GM12878 (cell line): ENCODE results near the gene THAP9. TPM values are rescaled to one million over a fixed set of nuclear protein-coding genes. Genes with fewer than 3 reads are reported as not detected.

Experiments
- BCLAF1 ChIP-seq: fragments of 450-650 bp; IDR thresholded peaks from 2 replicates; pipeline ENCODE4 v1.6.1; 2017; ENCODE audit warnings: antibody characterized with exemption, mild to moderate bottlenecking, moderate library complexity
- ELK1 ChIP-seq: IDR thresholded peaks from 2 replicates; pipeline ENCODE4 v1.6.1; 2012; ENCODE audit warnings: low read depth, low read length, improper control_type of control experiment
- GATAD2B ChIP-seq: fragments of 450-650 bp; conservative IDR thresholded peaks from 2 replicates; pipeline ENCODE4 v1.6.1; 2017; ENCODE audit warnings: low read depth, mild to moderate bottlenecking, moderate library complexity
- HSF1 ChIP-seq: fragments of 150-350 bp; IDR thresholded peaks from 2 replicates; pipeline ENCODE4 v1.6.1; 2014; ENCODE audit warnings: mild to moderate bottlenecking, low read depth, low read length
- IRF5 ChIP-seq: fragments of 450-650 bp; IDR thresholded peaks from 2 replicates; pipeline ENCODE4 v1.6.1; 2017; ENCODE audit warnings: borderline replicate concordance
- MEF2B ChIP-seq: fragments of 450-650 bp; IDR thresholded peaks from 2 replicates; pipeline ENCODE4 v1.6.1; 2018; ENCODE audit warnings: mild to moderate bottlenecking, moderate library complexity; ENCODE audit not compliant: partially characterized antibody, poor library complexity, severe bottlenecking
- NBN ChIP-seq: fragments of 450-650 bp; IDR thresholded peaks from 2 replicates; pipeline ENCODE4 v1.6.1; 2016
- NFXL1 ChIP-seq: fragments of 450-650 bp; IDR thresholded peaks from 2 replicates; pipeline ENCODE4 v1.6.1; 2017; ENCODE audit warnings: antibody characterized with exemption, mild to moderate bottlenecking, borderline replicate concordance
- NR2C2 ChIP-seq: IDR thresholded peaks from 2 replicates; pipeline ENCODE4 v1.6.1; 2011; ENCODE audit warnings: borderline replicate concordance, low read depth; ENCODE audit not compliant: control insufficient read depth, insufficient read length
- SREBF1 ChIP-seq: IDR thresholded peaks from 2 replicates; pipeline ENCODE4 v1.6.1; 2012; ENCODE audit warnings: mild to moderate bottlenecking, low read length
- SREBF2 ChIP-seq: IDR thresholded peaks from 2 replicates; pipeline ENCODE4 v1.6.1; 2012; ENCODE audit warnings: mild to moderate bottlenecking, low read length
- TAF1 ChIP-seq: IDR thresholded peaks from 2 replicates; pipeline ENCODE4 v1.6.1; 2011; ENCODE audit warnings: mild to moderate bottlenecking, low read depth, low read length, borderline replicate concordance
- TCF3 ChIP-seq: IDR thresholded peaks from 2 replicates; pipeline ENCODE4 v1.6.1; 2012; ENCODE audit warnings: low read depth, mild to moderate bottlenecking, low read length, borderline replicate concordance; ENCODE audit not compliant: insufficient read depth
- USF1 ChIP-seq: IDR thresholded peaks from 2 replicates; pipeline ENCODE4 v1.6.1; 2011; ENCODE audit warnings: borderline replicate concordance, low read depth, mild to moderate bottlenecking, moderate library complexity, mixed read lengths, low read length; ENCODE audit not compliant: insufficient read depth; ENCODE audit errors: extremely low read length
- ZNF592 ChIP-seq: fragments of 450-650 bp; IDR thresholded peaks from 2 replicates; pipeline ENCODE4 v1.6.1; 2017; ENCODE audit warnings: mild to moderate bottlenecking, moderate library complexity
- ZSCAN29 ChIP-seq: fragments of 450-650 bp; IDR thresholded peaks from 2 replicates; pipeline ENCODE4 v1.6.1; 2017; ENCODE audit warnings: mild to moderate bottlenecking, moderate library complexity
- polyA plus RNA-seq, 11 experiments: library from polyadenylated mRNA; depleted of rRNA in 4 of 11; unstranded in 6 of 11; stranded (reverse) in 5 of 11; fragments of >200 nt; fragmentation: Nextera tagmentation in 4 of 11; fragmentation: Illumina TruSeq in 1 of 11; extraction: Ambion mirVana in 4 of 11; extraction: Trizol in 1 of 11; gene quantifications; 1 replicate in 1 of 11; 2 replicates in 10 of 11; pipeline versions ENCODE4 v1.2.1 to v1.2.3, GENCODE V29; 2011 to 2016; ENCODE audit warnings: inconsistent platforms in 2 of 11, missing spikeins in 2 of 11, low read depth in 1 of 11
- total RNA-seq, 4 experiments: library from RNA; depleted of rRNA in 3 of 4; stranded (reverse); fragments of >200 nt in 3 of 4; fragmentation: Illumina TruSeq in 1 of 4; extraction: Trizol in 1 of 4; gene quantifications; 2 replicates each; pipeline versions ENCODE4 v1.2.1 to v1.2.3, GENCODE V29; 2013 to 2021

THAP9 gene
- total and polyA plus RNA-seq, 10 of the 15 experiments (the other 5 are each of a cell fraction or from before 2014, with no cell fraction given) = 2.1 to 4.9 (median 3.3) TPM

- TF ChIP-seq HSF1 (no peak), MEF2B (peak; percentile 54), IRF5 (no peak), NFXL1 (no peak), ELK1 (no peak), TAF1 (peak; percentile 97), ZNF592 (no peak), SREBF2 (no peak), SREBF1 (peak; percentile 40; the same call in 1 of the 2 replicates), ZSCAN29 (peak; percentile 96), BCLAF1 (no peak), USF1 (peak; percentile 19), TCF3 (peak; percentile 45; the same call in 1 of the 2 replicates), NBN (peak; percentile 6), NR2C2 (no peak), GATAD2B (peak; percentile 99)
Measured at GRCh38 chr4:82900411-82901182, at the start of gene THAP9 (continued).
